Testis (tissue), 2 donors: ENCODE data around the gene ITGA11.

Source experiments
- POLR2A ChIP-seq: fragments of 450-650 bp; IDR thresholded peaks from one replicate; pipeline ENCODE4 v1.6.1; 2017; ENCODE audit warnings: antibody characterized with exemption, mild to moderate bottlenecking, moderate library complexity
- TF ChIP-seq, protein P1 (sequence below), 3 experiments: fragments of 450-650 bp in 2 of 3; fragments of 200-600 bp in 1 of 3; sonication (generic) in 1 of 3; IDR thresholded peaks; one replicate each; pipeline ENCODE4 v1.5.1; 2016 to 2019; ENCODE audit warnings: antibody characterized with exemption in 3 of 3, mild to moderate bottlenecking in 2 of 3, moderate library complexity in 1 of 3

DNA sequence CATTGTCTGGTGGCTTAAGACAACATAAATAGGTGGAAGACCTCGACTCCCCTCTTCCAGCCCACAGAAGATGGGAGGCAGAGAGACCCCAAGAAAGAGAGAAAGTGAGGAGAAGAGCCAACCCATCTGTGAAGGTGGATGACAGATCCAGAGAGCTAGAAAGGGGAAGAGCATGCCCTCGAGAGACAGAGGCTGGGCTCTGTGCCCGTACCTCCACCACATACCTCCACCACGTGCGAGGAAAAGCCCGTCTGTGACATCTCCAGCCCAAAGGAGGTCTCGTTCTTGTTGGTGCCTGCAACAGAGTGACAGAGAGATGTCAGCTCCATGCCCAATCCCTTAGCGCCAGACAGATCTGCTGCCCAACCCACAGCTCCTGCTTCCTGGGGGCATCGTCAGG, 83.4 kb downstream of the ITGA11 start:
- TF ChIP-seq POLR2A: no peak
- TF ChIP-seq, protein P1, sequence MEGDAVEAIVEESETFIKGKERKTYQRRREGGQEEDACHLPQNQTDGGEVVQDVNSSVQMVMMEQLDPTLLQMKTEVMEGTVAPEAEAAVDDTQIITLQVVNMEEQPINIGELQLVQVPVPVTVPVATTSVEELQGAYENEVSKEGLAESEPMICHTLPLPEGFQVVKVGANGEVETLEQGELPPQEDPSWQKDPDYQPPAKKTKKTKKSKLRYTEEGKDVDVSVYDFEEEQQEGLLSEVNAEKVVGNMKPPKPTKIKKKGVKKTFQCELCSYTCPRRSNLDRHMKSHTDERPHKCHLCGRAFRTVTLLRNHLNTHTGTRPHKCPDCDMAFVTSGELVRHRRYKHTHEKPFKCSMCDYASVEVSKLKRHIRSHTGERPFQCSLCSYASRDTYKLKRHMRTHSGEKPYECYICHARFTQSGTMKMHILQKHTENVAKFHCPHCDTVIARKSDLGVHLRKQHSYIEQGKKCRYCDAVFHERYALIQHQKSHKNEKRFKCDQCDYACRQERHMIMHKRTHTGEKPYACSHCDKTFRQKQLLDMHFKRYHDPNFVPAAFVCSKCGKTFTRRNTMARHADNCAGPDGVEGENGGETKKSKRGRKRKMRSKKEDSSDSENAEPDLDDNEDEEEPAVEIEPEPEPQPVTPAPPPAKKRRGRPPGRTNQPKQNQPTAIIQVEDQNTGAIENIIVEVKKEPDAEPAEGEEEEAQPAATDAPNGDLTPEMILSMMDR (IDR thresholded peaks at IDR 0.05): no peak
